ENCODE data around the gene TRIM66. TPM values are rescaled to one million over a fixed set of nuclear protein-coding genes. Genes with fewer than 3 reads are reported as not detected.
A peak's percentile ranks its signal among the peaks of the same experiment; 100 is the strongest.

The TRIM66 gene
- total RNA-seq, 4 donors from 2014 or later, result 11.7 to 19.7 (median 14.3) TPM

GRCh38 chr11:8683115-8683807, 796 bp upstream of the TRIM66 start:
- Histone ChIP-seq H3K27me3 (no peaks in the 10 kb centered on the region), H3K9me3 (no peaks in the 10 kb centered on the region), H3K4me3 (peak overlapping the region; percentile 54 to 96 (median 89)), H3K4me1 (peaks cover 14 to 50% (median 28%) of the 10 kb centered on the region in 4 donors), H3K36me3 (peaks cover 0 to 29% (median 8%) of the 10 kb centered on the region in 4 donors), H3K27ac (peak overlapping the region; percentile 94 to 98 (median 96))
- no peak for DNase-seq
- WGBS, 2 donors (ENCODE audit: low coverage in 1 of 2), result 0 to 4% methylated on average over 2 to 27 of the region's 27 CpGs
- in situ Hi-C loops (cut with MboI; ENCODE audit: low pct_ligation_motif_present in 1 of 4, low pct_unique_long_range_greater_than_20kb in 1 of 4, low sequenced_read_pairs in 3 of 4) (loop anchor here in 3 of 4 donors (10.0 to 25.0 kb wide), 2 partner anchors 132 to 279 kb away; partner anchors contain the start of gene TMEM9B (in 3 of the 3)), intact Hi-C loops (cut with DNase I; ENCODE audit: low total_unique reads) (loop anchor here (5.0 kb wide), 1 partner anchor 279 kb away; the partner anchor contains the start of gene TMEM9B)
- TF ChIP-seq CTCF (IDR thresholded peaks at IDR 0.05), result no peak
- no peak for TF ChIP-seq POLR2A (IDR thresholded peaks at IDR 0.05)
- no peak for TF ChIP-seq POLR2AphosphoS5 (IDR thresholded peaks at IDR 0.05)
- TF ChIP-seq EP300 (IDR thresholded peaks at IDR 0.05; ENCODE audit: low read depth), result no peak

- in situ Hi-C loops (cut with MboI; ENCODE audit: low pct_ligation_motif_present in 1 of 4, low pct_unique_long_range_greater_than_20kb in 1 of 4, low sequenced_read_pairs in 3 of 4) (loop anchor here in 3 of 4 donors (10.0 to 25.0 kb wide), 2 partner anchors 133 to 280 kb away; partner anchors contain the start of gene TMEM9B (in 3 of the 3)), intact Hi-C loops (cut with DNase I; ENCODE audit: low total_unique reads) (loop anchor here (5.0 kb wide), 1 partner anchor 280 kb away; the partner anchor contains the start of gene TMEM9B)
- Histone ChIP-seq H3K4me3 (peak overlapping the region; percentile 76 to 96 (median 89)), H3K9me3 (no peaks in the 10 kb centered on the region), H3K27ac (peak overlapping the region; percentile 94 to 98 (median 96)), H3K4me1 (peaks cover 14 to 36% (median 17%) of the 10 kb centered on the region in 4 donors), H3K27me3 (no peaks in the 10 kb centered on the region), H3K36me3 (peaks cover 0 to 29% (median 8%) of the 10 kb centered on the region in 4 donors)
- 16 to 20% methylated on average over 4 to 14 of the region's 14 CpGs for WGBS, 2 donors (ENCODE audit: low coverage in 1 of 2)
- no peak for DNase-seq
- TF ChIP-seq POLR2AphosphoS5 (IDR thresholded peaks at IDR 0.05), result no peak
- no peak for TF ChIP-seq CTCF (IDR thresholded peaks at IDR 0.05)
- TF ChIP-seq EP300 (IDR thresholded peaks at IDR 0.05; ENCODE audit: low read depth), result no peak
- no peak for TF ChIP-seq POLR2A (IDR thresholded peaks at IDR 0.05)
Measured at GRCh38 chr11:8681837-8682302, 595 bp downstream of the TRIM66 start.

- peaks cover 0 to 10% (median 0%) of the 10 kb centered on the region in 4 donors for H3K36me3 ChIP-seq
- TF ChIP-seq CTCF (IDR thresholded peaks at IDR 0.05) (no peak), POLR2AphosphoS5 (IDR thresholded peaks at IDR 0.05) (no peak), EP300 (IDR thresholded peaks at IDR 0.05; ENCODE audit: low read depth) (no peak), POLR2A (IDR thresholded peaks at IDR 0.05) (no peak)
- peaks cover 9 to 18% (median 12%) of the 10 kb centered on the region in 4 donors for H3K4me1 ChIP-seq
- H3K9me3 ChIP-seq, result no peaks in the 10 kb centered on the region
- 83% methylated on average over 1 of the region's 1 CpG; no CpG with 5 or more reads in 1 of the 2 donors for WGBS, 2 donors (ENCODE audit: low coverage in 1 of 2)
- H3K27me3 ChIP-seq, result no peaks in the 10 kb centered on the region
- no peak overlapping the region for H3K4me3 ChIP-seq
- no peak overlapping the region for H3K27ac ChIP-seq
- in situ Hi-C loops (cut with MboI; ENCODE audit: low pct_ligation_motif_present in 1 of 4, low pct_unique_long_range_greater_than_20kb in 1 of 4, low sequenced_read_pairs in 3 of 4), result loop anchor here in 3 of 4 donors (25.0 kb wide), 1 partner anchor 283 kb away; the partner anchor contains the start of gene TMEM9B (in 3 of the 3)
- DNase-seq, result no peak
- intact Hi-C loops (cut with DNase I; ENCODE audit: low total_unique reads), result no loop called here
Measured at GRCh38 chr11:8679006-8679405, 3.5 kb downstream of the TRIM66 start.

GRCh38 chr11:8676458-8676857, 6.0 kb downstream of the TRIM66 start:
- Histone ChIP-seq H3K9me3 (no peaks in the 10 kb centered on the region), H3K36me3 (peaks cover 0 to 10% (median 0%) of the 10 kb centered on the region in 4 donors), H3K4me3 (no peak overlapping the region), H3K4me1 (peaks cover 7 to 15% (median 9%) of the 10 kb centered on the region in 4 donors), H3K27ac (no peak overlapping the region), H3K27me3 (no peaks in the 10 kb centered on the region)
- in situ Hi-C loops (cut with MboI; ENCODE audit: low pct_ligation_motif_present in 1 of 4, low pct_unique_long_range_greater_than_20kb in 1 of 4, low sequenced_read_pairs in 3 of 4), result loop anchor here in 3 of 4 donors (25.0 kb wide), 1 partner anchor 286 kb away; the partner anchor contains the start of gene TMEM9B (in 3 of the 3)
- TF ChIP-seq POLR2AphosphoS5 (IDR thresholded peaks at IDR 0.05) (no peak), CTCF (IDR thresholded peaks at IDR 0.05) (no peak), EP300 (IDR thresholded peaks at IDR 0.05; ENCODE audit: low read depth) (no peak), POLR2A (IDR thresholded peaks at IDR 0.05) (no peak)
- intact Hi-C loops (cut with DNase I; ENCODE audit: low total_unique reads), result no loop called here
- 93 to 100% methylated on average over 1 of the region's 1 CpG for WGBS, 2 donors (ENCODE audit: low coverage in 1 of 2)
- no peak for DNase-seq
